ENCODE data around the gene GPR176. TPM values are rescaled to one million over a fixed set of nuclear protein-coding genes. Genes with fewer than 3 reads are reported as not detected.

GPR176 gene
- total RNA-seq, 1 experiment from 2014 or later = 9.8 TPM

GRCh38 chr15:39920510-39921273, 626 bp upstream of the GPR176 start:
- Histone ChIP-seq H3K36me3 (ENCODE audit: control insufficient read depth, insufficient read depth, low read length) (no peaks in the 10 kb centered on the region), H3K9me3 (no peaks in the 10 kb centered on the region), H3K27me3 (replicated peaks; ENCODE audit: control insufficient read depth, insufficient read depth, low read length) (no peaks in the 10 kb centered on the region), H3K4me1 (peaks cover 23% of the 10 kb centered on the region), H3K4me3 (ENCODE audit: low read depth, low read length) (peak overlapping the region; percentile 88)
- peak; percentile 66 to 85 for DNase-seq
- H3K27me3 Mint-ChIP-seq (ENCODE audit: insufficient read depth, unreplicated experiment) = no peaks in the 10 kb centered on the region
- ChIA-PET POLR2A (interaction anchor here (1.1 kb wide), 1 partner anchor 13 kb away, joined by 5 read pairs; the partner anchor contains the start of gene EIF2AK4), CTCF (interaction anchor here (1.3 kb wide), 1 partner anchor 33 kb away, joined by 3 read pairs; no protein-coding TSS in a partner anchor)
- no peak for TF ChIP-seq CTCF (IDR thresholded peaks at IDR 0.05; ENCODE audit: insufficient read depth in 1 of 2, low read depth in 1 of 2, low read length in 1 of 2, severe bottlenecking in 1 of 2, unreplicated experiment in 1 of 2)
- peaks cover 27% of the 10 kb centered on the region for H3K4me1 Mint-ChIP-seq (ENCODE audit: low read depth, unreplicated experiment)
- peak overlapping the region; percentile 80 for H3K27ac Mint-ChIP-seq (ENCODE audit: unreplicated experiment)
- intact Hi-C loops (cut with micrococcal nuclease; ENCODE audit: unreplicated experiment) = loop anchor here (2.0 to 5.0 kb wide), 2 partner anchors 34 to 253 kb away; no protein-coding TSS in a partner anchor
- peak overlapping the region; percentile 90 for H3K4me3 Mint-ChIP-seq (ENCODE audit: unreplicated experiment)
- peaks cover 10% of the 10 kb centered on the region for H3K36me3 Mint-ChIP-seq (ENCODE audit: insufficient read depth, unreplicated experiment)
- no peaks in the 10 kb centered on the region for H3K9me3 Mint-ChIP-seq (ENCODE audit: unreplicated experiment)
- BruUV-seq (replicated peaks) = no TSS peak

GRCh38 chr15:39919411-39919747, 687 bp downstream of the GPR176 start:
- peak overlapping the region; percentile 90 for H3K4me3 Mint-ChIP-seq (ENCODE audit: unreplicated experiment)

More at GRCh38 chr15:39919411-39919747, 687 bp downstream of the GPR176 start:
- Histone ChIP-seq H3K27me3 (replicated peaks; ENCODE audit: control insufficient read depth, insufficient read depth, low read length) (no peaks in the 10 kb centered on the region), H3K36me3 (ENCODE audit: control insufficient read depth, insufficient read depth, low read length) (no peaks in the 10 kb centered on the region), H3K9me3 (no peaks in the 10 kb centered on the region), H3K4me1 (peaks cover 16% of the 10 kb centered on the region), H3K4me3 (ENCODE audit: low read depth, low read length) (peak overlapping the region; percentile 88)
- DNase-seq = no peak
- Mint-ChIP-seq H3K9me3 (ENCODE audit: unreplicated experiment) (no peaks in the 10 kb centered on the region), H3K4me1 (ENCODE audit: low read depth, unreplicated experiment) (peaks cover 16% of the 10 kb centered on the region), H3K36me3 (ENCODE audit: insufficient read depth, unreplicated experiment) (peaks cover 10% of the 10 kb centered on the region), H3K27me3 (ENCODE audit: insufficient read depth, unreplicated experiment) (no peaks in the 10 kb centered on the region), H3K27ac (ENCODE audit: unreplicated experiment) (no peak overlapping the region)
- intact Hi-C loops (cut with micrococcal nuclease; ENCODE audit: unreplicated experiment) = no loop called here
- TF ChIP-seq CTCF (IDR thresholded peaks at IDR 0.05; ENCODE audit: insufficient read depth in 1 of 2, low read depth in 1 of 2, low read length in 1 of 2, severe bottlenecking in 1 of 2, unreplicated experiment in 1 of 2) = no peak
- ChIA-PET POLR2A (interaction anchor here (0.6 to 1.1 kb wide), 2 partner anchors 15 to 178 kb away, joined by 3 to 4 read pairs; partner anchors contain the start of gene EIF2AK4), CTCF (interaction anchor here (1.3 kb wide), 1 partner anchor 32 kb away, joined by 3 read pairs; no protein-coding TSS in a partner anchor)
- no TSS peak for BruUV-seq (replicated peaks)
